GM12878 (cell line): ENCODE measurements around the gene LTA. TPM values are rescaled to one million over a fixed set of nuclear protein-coding genes. Genes with fewer than 3 reads are reported as not detected.

Source experiments
- BCLAF1 ChIP-seq: fragments of 450-650 bp; IDR thresholded peaks from 2 replicates; pipeline ENCODE4 v1.6.1; 2017; ENCODE audit warnings: antibody characterized with exemption, mild to moderate bottlenecking, moderate library complexity
- MYC ChIP-seq: IDR thresholded peaks from 2 replicates; pipeline ENCODE4 v1.6.1; 2011; ENCODE audit warnings: mild to moderate bottlenecking, low read length, moderate library complexity, inconsistent platforms; ENCODE audit not compliant: insufficient read depth, insufficient replicate concordance, insufficient read length, severe bottlenecking
- POLR2A ChIP-seq: IDR thresholded peaks from 2 replicates; pipeline ENCODE4 v1.6.1; 2011; ENCODE audit warnings: low read depth, mild to moderate bottlenecking, low read length
- TAF1 ChIP-seq: IDR thresholded peaks from 2 replicates; pipeline ENCODE4 v1.6.1; 2011; ENCODE audit warnings: mild to moderate bottlenecking, low read depth, low read length, borderline replicate concordance
- polyA plus RNA-seq, 11 experiments: library from polyadenylated mRNA; depleted of rRNA in 4 of 11; unstranded in 6 of 11; stranded (reverse) in 5 of 11; fragments of >200 nt; fragmentation: Nextera tagmentation in 4 of 11; fragmentation: Illumina TruSeq in 1 of 11; extraction: Ambion mirVana in 4 of 11; extraction: Trizol in 1 of 11; gene quantifications; 1 replicate in 1 of 11; 2 replicates in 10 of 11; pipeline versions ENCODE4 v1.2.1 to v1.2.3, GENCODE V29; 2011 to 2016; ENCODE audit warnings: inconsistent platforms in 2 of 11, missing spikeins in 2 of 11, low read depth in 1 of 11
- total RNA-seq, 4 experiments: library from RNA; depleted of rRNA in 3 of 4; stranded (reverse); fragments of >200 nt in 3 of 4; fragmentation: Illumina TruSeq in 1 of 4; extraction: Trizol in 1 of 4; gene quantifications; 2 replicates each; pipeline versions ENCODE4 v1.2.1 to v1.2.3, GENCODE V29; 2013 to 2021
- TF ChIP-seq, protein P1 (sequence below): fragments of 450-650 bp; conservative IDR thresholded peaks from 2 replicates; pipeline ENCODE4 v1.6.1; 2017; ENCODE audit warnings: mild to moderate bottlenecking, moderate library complexity

LTA gene
- total and polyA plus RNA-seq, 10 of the 15 experiments (the other 5 are each of a cell fraction or from before 2014, with no cell fraction given): 27.5 to 100 (median 75.1) TPM

GRCh38 chr6:31609519-31610406 is 37.7 kb downstream of the LTA start (continued):
- TF ChIP-seq MYC (no peak), BCLAF1 (no peak), TAF1 (no peak), POLR2A (no peak)
- TF ChIP-seq, protein P1, sequence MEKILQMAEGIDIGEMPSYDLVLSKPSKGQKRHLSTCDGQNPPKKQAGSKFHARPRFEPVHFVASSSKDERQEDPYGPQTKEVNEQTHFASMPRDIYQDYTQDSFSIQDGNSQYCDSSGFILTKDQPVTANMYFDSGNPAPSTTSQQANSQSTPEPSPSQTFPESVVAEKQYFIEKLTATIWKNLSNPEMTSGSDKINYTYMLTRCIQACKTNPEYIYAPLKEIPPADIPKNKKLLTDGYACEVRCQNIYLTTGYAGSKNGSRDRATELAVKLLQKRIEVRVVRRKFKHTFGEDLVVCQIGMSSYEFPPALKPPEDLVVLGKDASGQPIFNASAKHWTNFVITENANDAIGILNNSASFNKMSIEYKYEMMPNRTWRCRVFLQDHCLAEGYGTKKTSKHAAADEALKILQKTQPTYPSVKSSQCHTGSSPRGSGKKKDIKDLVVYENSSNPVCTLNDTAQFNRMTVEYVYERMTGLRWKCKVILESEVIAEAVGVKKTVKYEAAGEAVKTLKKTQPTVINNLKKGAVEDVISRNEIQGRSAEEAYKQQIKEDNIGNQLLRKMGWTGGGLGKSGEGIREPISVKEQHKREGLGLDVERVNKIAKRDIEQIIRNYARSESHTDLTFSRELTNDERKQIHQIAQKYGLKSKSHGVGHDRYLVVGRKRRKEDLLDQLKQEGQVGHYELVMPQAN: no peak
